GM18498 (cell line): ENCODE data around the gene BCAS3.

Source experiments
- ATAC-seq: cut with Tn5 transposase; IDR thresholded peaks from one replicate; pipeline ENCODE4 v1.9.1; 2021; ENCODE audit warnings: mild to moderate bottlenecking, moderate library complexity; ENCODE audit not compliant: unreplicated experiment

Gene BCAS3

DNA sequence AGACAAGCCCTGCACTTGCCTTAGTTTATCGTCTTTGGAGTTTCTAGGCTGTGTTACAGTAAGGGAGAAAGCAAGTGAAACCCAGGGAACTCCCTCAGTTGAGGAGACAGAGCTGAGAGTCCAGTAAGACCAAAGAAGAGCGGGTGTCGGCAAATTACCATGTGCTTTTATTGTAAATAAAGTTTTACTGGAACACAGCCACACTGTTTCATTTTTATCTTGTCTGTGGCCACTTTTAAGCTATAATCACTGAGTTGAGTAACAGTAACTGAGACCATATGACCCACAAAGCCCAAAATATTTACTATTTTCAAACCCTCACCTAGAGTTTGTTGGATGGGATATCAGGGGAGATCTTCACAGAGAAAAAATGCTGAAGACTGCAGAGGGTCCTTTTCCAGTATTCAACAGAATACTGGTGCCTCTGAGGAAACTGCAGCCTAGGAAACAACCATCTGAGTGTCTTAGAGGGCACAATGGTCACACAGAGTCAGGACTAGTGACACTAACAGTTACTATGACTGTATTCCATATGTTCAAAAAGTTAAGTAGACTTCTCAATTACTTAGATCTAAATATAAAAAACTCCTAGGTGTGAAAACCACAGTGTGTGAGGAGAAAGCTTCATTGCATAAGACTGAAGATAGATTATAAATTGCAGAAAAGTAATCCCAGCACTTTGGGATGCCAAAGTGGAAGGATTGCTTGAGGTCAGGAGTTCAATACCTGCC, 370.9 kb downstream of the BCAS3 start:
- no peak for ATAC-seq

DNA sequence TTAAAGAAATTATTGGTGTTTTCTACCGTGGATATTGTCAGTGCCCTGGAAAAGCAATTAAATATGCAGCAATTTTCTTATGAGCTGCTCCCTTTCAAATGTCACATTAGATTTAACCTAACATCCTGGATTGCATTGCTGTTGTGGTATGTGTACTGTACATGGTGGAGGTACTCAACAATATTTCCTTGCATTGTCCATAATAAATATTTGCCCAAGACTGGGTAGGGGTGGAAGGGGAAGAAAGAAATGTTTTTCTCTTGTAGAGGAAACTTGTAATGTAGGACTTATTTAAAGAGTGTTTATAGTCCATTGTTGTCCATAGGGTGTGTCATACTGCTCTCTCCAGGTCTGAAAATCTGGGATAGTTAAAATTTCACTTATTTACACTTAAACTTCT, 375.8 kb downstream of the BCAS3 start:
- ATAC-seq = no peak

DNA sequence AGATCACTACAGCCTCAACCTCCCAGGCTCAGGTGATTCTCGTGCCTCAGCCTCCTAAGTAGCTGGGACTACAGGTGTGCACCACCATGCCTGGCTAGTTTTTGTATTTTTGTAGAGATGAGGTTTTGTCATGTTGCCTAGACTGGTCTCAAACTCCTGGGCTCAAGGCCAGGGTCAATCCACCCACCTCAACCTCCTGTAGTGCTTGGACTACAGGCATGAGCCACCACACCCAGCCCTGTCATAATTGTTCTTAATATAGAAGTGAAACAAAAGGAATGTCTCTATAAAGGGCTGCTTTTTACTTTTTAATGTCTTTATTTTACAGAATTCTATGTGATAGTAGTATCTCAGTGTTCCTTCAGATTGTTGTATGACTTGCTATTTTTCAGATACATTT, 376.8 kb downstream of the BCAS3 start:
- ATAC-seq = no peak

DNA sequence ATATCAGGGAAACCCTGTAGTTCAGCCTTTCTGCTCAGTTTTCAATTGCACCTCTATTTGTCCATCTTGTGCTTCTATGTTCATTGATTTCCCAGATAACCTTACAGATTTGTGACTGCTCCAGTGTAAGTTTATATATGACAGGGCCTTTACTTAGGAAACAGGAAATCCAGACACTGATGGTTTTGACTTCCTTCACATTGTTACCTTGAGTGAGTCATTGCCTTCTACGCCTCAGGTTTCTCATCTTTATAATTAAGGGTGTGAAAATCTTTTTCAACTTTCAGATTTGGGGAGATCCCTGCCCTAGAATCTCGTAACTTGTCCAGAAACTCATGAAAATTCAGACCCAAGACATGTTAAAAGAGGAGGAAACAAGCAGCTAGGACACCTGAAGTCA, 379.6 kb downstream of the BCAS3 start:
- no peak for ATAC-seq

DNA sequence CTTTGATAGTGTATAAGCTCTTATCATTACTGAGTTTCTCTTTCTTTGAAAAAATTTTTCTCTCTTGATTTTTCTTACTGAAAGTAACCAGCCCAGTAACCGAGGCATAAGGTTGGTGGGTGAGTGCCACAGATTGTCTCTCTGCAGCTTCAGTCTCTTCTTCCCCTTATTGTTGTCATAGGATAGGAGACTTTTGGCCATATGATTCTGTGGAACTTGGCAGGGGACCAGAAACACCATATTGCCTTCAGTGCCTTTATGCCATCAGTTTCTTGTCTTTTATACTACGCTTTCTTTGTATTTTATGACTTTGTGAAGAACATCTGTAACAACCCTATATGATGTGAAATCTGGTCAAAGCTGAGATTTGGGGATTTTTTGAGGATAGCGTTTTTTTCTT, 380.4 kb downstream of the BCAS3 start:
- ATAC-seq = no peak

DNA sequence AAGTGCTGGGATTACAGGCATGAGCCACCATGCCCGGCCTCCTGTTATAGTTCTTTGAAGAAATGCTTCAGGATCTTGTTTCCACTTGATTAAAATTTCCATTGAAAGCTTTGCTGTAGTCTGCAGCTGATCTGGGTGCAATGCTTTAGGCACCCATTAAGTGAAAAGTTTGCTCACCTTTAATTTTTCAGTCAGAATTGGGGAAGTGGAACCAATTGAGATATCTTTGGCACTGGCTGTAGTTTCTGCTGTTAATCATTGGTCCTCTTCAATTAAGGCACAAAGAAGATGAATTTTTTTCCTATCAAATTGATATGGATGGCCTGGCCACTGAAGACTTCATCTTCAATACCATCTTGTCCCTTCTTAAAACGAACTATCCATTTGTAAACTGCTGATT, 385.9 kb downstream of the BCAS3 start:
- ATAC-seq = peak; percentile 52

DNA sequence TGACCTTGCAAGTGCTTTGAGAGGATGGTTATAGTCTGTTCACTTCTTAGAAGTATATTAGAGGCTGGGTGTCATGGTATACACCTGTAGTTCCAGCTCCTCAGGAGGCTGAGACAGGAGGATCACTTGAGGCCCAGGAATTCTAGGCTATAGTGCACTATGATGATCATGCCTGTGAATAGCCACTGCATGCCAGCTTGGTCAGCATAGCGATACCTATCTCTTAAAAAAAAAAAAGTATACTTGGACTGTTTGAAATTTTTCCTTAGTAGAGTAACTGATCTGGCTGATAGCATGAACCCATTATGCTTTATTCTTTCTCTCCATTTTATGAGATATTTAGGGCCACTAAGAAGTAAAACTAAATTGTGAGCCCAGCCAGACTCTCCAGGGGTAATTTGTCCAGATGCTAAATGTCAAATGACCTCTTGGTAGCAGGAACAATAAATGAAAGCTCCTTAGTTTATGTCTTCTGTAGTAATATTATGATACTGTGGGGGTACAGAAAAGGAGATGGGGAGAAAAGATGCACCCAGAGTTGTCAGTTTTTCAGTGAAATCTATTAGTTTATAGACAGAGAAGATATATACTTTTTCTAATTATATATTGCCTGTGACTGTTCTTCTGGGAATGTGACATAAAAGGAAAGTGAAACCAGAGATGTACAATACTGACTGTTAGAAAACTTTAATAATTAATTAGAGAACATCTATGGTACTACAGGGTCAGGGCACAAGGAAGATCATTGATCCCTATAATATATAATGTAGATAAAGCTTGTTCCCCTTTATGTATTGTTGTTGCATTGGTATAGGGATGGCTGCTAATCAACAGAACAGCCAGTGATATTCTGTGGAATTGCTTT, 386.7 kb downstream of the BCAS3 start:
- no peak for ATAC-seq

DNA sequence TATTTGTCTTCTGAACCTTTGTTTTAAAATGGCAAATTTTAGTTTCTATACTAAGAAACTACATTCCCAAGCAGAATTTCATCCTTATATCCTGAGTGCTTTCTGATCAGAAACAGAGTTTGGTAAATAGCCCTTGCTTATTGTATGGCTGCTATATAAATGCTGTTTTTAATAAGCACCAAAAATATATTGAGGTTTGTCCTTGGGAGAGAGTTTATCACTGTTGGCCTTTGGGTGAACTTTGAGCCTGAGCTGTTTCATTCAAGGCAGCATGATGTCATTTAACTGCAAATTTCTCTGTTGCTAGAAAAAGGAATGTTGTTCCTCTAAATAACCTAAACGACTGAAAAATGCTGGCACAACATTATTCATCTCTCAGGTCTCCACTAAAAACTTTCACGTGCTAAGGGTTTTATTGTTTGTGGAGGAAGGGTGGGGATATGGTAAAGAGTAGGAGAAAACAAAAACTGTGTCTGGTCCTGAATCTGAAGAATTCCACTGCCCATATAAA, 387.7 kb downstream of the BCAS3 start:
- ATAC-seq = no peak

DNA sequence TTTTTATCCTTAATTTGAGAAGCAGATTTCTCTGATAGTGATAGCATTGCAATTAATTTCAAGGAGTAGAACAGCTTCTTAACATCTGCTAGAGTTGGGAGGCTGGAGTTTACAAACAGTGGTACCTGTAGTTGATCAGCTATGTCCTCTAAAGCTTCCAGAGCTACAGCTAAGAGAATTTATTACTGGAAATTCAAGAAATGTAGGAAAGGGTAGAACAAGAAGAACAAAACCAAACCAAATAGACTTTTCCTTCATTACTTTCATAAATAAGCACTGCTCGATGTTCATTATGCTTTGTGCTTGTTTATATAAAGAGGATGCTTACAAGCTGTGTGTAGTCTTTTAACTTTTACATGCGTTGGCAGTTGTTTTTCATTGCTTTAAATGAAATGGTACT, 388.4 kb downstream of the BCAS3 start:
- ATAC-seq = no peak

DNA sequence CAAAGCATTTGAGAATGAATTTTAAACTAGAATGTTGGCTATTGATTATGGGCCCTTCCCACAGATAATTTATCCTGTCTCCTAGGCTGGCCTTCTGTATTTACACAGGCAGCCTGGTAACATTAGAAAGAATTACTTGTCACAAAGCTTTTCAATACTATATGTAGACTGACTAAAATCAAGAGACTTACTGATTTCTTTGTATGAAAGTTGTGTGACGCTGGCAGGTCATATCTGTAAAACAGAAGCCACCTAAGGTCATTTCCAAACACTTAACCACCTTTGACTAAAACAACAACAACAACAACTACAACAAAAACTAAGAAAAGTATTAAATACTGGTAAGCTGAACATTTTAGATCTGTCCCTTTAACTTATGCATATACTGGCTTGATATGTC, 393.0 kb downstream of the BCAS3 start:
- ATAC-seq = no peak

DNA sequence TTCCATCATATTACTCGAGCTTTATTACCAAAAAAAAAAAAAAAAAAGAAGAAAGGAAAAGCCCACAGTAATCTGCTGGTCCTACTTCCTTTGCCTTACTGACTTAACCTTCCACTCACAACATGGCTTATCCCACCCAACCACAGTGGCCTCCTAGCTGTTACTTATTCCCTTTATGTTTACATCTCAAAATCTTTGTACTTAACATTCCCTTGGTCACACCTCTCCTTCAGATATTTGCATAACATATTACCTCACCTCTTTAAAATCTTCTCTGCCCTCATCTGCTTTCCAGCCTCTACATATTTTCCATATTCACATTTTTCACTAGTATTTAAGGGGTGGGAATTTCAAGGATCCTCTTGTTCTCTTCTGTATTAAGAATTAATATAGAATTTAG, 395.0 kb downstream of the BCAS3 start:
- no peak for ATAC-seq

DNA sequence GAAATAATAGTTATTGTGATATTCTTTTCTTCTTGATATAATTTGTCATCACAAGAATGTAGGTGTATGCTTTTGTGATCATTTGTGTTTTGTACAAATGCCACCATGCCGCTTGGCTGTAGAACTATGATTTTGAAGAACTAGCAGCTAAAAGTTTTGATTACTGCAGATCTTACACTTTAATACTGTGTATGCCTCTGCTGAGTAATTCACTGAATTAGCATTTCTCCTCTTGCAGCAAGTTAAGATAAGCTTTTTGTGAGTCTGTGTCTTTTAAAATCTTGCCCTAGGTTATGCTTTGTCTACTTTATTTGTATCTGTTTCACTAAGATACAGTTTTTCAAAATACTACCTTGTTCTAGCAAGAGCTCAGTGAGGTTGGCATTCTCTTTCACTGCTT, 395.5 kb downstream of the BCAS3 start:
- no peak for ATAC-seq

DNA sequence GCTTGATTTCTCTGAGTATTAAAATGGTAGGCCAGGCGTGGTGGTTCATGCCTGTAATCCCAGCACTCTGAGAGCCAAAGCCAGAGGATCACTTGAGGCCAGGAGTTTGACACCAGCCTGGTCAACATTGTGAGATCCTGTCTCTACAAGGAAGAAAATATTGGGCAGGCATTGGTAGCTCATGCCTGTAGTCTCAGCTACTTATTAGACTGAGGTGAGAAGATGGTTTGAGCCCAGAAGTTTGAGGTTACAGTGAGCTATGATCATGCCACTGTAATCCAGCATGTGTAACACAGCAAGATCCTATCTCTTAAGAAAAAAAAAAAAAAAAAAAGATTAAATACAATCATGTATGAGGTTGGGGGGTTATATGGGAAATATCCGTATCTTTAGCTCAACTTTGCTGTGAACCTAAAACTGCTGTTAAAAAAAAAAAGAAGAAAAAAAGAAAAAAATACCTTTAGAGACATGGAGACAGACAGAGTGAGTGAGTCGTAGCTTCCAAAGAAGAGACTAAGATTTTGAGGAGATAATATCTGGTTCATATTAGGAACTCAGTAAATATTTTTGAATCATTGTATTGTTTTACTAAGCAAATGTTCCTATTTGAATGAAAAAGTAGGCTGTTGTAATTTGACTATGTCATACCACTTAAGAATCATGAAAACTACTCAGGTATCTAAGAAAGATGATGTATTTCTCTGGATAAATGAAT, 396.3 kb downstream of the BCAS3 start:
- ATAC-seq = no peak

DNA sequence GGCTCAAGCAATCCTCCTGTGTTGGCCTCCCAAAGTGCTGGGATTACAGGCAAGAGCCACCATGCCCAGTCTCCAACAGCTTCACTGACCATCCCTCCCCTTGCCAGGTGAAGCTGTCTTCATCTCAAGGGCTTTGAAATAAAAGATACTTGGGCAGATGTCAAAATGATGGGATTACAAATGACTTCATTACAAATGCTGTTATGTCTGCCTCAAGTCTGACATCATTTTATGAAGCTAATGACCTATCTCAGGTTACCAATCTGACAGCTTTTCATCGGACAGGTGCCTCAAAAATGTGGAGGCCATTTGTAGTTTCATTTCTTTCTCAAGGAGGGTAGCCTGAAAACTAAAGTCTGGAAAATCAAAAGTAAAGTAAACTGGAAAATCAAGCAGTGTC, 398.3 kb downstream of the BCAS3 start:
- no peak for ATAC-seq

DNA sequence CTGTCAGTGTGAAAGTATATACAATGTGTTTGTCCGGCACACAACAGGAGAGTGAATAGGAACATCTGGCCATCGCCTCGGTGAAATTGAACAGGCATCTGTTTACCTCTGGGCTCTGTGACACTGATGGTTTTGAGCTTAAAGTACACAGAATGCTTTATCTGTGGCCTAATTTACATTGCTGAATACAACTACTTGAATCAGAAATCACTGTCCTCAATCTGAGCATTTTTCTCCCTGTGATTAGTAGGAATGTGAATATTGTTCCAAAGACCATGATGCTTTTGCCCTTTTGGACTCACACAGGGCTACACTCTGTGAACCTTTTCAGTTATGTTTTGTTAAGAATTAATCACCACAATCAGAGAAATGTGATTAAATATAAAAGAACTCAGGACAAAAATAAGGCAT, 399.0 kb downstream of the BCAS3 start:
- no peak for ATAC-seq

DNA sequence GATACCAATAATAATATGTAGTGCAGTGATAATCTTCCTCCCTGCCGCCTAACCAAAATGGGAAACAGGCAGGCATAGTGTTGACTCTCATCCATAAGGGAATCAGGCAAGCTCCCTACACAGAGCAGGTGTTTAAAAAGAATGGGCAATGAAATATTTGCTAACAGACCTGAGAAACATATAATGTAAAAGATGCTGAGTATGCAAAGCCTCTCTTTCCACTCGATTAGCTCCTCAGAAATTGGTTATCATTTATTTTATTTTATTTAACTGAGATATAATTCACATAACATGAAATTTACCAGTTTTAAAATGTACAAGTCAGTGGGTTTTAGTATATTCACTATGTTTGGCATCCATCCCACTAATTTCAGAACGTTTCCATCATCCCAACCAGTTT, 404.3 kb downstream of the BCAS3 start:
- no peak for ATAC-seq

DNA sequence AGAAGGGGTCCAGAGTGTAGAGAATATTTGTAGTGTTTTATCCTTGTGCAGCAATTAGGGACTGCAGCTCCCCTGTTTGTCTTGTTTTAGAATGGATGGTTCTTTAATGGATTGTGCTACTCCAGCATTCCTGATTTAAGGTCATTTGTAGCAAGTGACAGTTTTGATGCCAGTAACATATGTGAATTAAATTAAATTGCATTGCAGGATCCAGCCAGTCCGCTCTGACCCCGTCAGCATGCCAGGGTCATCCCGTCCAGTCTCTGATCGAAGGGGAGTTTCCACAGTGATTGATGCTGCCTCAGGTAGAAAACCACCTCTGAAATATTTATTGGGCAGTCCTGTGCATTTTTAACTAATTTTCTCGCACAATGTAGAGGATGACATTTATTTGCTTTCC, 406.6 kb downstream of the BCAS3 start:
- no peak for ATAC-seq

DNA sequence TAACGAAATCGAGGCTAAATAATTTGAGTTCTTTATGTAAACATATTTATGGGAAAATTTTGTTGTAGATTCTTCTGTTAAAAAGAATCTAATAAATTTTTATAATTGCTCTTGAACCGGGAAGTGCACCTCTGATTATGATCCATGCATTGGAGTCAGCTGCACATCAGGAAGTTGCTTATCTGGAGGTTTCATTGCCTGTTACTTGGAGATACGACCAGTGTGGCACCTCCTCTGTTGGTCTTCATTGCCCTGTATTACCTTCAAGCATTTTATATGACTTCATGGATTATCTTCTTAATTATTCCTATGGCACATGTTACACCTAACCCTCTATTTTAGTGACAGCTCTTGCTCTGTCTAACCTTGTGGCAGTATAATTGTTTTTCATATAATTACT, 409.4 kb downstream of the BCAS3 start:
- ATAC-seq = no peak

DNA sequence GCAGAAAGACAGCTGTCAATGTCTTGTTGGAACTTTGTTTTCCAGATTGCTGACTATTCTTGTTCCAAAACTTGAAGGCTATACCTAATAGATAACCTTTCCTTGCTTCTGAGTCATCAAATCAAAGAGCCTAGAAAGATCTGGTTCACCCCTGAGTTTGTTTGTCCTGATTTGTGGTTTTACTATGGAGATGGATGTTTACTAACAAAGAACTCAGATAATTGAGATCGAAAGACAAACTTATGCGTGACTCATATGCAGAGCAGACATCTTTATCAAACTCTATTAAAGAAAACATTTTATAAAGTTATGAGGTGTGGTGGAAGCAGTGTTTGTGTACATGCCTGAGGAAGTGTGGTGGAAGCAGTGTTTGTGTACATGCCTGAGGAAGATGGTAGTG, 410.9 kb downstream of the BCAS3 start:
- ATAC-seq = no peak

DNA sequence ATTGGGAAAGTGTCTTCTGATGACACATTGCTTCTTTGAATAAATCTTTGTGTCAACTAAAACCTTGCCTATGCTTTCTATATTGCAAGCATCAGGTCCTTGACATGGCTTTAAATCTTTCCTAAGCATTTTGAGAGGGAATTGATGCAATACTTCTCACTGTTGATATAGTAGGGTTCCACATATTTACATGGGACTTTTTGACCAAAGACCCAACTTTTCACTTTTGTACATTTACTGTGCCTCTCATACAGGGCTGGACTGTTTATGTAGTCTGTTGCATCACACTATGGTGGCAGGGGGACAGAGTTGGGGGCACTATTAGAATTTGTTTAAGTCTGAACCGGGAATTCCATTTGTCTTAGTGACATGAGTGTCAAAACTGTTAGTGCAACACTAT, 413.4 kb downstream of the BCAS3 start:
- ATAC-seq = no peak

DNA sequence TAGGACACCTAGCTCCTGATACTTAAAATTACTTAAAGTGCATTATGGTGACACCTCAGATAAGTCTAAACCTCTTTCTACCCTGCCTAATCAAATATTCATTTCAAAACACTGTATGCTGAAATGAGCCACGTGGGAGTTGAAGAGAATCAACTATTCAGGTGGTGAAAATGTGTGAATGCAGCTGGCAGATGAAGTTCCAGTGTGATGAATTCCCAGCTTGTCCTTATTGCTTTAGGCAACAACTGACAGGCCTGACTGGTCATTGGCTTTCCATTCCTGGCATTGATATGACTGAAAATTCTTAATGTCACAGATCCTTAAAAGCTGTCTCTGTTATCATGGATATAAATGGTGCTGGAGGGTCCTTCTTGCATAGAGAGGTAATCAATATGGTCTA, 420.1 kb downstream of the BCAS3 start:
- no peak for ATAC-seq

DNA sequence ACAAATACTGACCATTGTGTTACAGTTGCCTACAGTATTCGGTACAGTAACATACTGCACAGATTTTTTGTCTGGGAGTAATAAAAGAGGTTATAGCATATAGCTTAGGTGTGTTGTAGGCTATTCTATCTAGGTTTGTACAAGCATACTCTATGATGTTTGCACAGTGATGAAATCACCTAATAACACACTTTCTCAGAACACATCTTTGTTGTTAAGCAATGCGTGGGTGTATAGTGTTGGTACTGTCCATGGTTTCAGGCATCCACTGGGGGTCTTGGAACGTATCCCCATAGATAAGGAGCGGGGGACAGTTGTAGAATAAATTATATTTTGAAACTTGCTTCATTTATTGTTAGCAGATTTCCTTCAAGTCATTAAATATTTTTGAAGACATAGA, 428.7 kb downstream of the BCAS3 start:
- no peak for ATAC-seq
